ENCODE measurements around the gene ELP6.

ELP6 gene

DNA sequence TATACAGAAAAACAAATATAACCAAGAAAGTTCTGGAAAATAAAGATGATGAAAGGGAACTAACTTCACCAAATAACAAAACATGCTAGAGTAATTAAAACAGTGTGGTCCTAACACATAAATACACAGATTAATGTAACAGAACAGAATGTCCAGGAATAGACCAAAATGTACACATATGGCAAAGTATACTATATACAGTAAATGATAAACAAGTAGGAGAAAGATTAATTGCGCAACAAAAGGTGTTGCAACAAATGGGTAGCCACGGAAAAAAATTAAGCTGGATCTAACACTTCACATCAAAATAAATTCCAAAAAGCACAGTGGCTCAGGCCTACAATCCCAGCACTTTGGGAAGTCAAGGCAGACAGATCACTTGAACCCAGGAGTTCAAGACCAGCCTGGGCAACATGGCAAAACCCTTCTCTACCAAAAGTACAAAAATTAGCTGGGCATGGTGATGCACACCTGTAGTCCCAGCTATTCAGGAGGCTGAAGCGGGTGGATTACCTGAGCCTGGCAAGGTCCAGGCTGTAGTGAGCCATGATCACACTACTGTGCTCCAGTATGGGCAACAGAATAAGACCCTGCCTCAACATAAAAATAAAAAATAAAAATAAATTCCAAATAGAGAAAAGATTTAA, 57.6 kb downstream of the ELP6 start:
- Mint-ChIP-seq H3K9me3 (peaks cover 4% of the 10 kb centered on the region), H3K4me1 (peaks cover 13% of the 10 kb centered on the region), H3K36me3 (no peaks in the 10 kb centered on the region), H3K27ac (peak overlapping the region; percentile 30), H3K4me3 (no peak overlapping the region)
- DNase-seq (ENCODE audit: low spot score in 2 of 2) (no peak), ATAC-seq (no peak)

GRCh38 chr3:47452453-47453215, 60.9 kb downstream of the ELP6 start:
- H3K27ac Mint-ChIP-seq = peak overlapping the region; percentile 56
- H3K4me1 Mint-ChIP-seq = peaks cover 23% of the 10 kb centered on the region
- DNase-seq (ENCODE audit: low spot score in 2 of 2) = no peak
- peaks cover 3% of the 10 kb centered on the region for H3K9me3 Mint-ChIP-seq
- no peaks in the 10 kb centered on the region for H3K36me3 Mint-ChIP-seq
- no peak overlapping the region for H3K4me3 Mint-ChIP-seq
- ATAC-seq = no peak

All from stimulated activated effector memory CD8-positive, alpha-beta T cell treated with anti-CD3 and anti-CD28 coated beads, Interleukin-12 subunit alpha, Interleukin-12 subunit beta, amount 100 ng/mL, for 72 hours (primary cell).